HepG2 (cell line): ENCODE results near the gene PLD1. TPM values are rescaled to one million over a fixed set of nuclear protein-coding genes. Genes with fewer than 3 reads are reported as not detected.

Source experiments
- GTF3A ChIP-seq: sonication (generic); formaldehyde crosslinking; conservative IDR thresholded peaks from 2 replicates; pipeline ENCODE4 v1.4.0; 2020; ENCODE audit warnings: mild to moderate bottlenecking, missing genetic modification reagents
- MLXIP ChIP-seq: sonication (generic); formaldehyde crosslinking; IDR thresholded peaks from 2 replicates; pipeline ENCODE4 v1.9.0; 2021; ENCODE audit warnings: missing genetic modification reagents, borderline replicate concordance
- MXI1 ChIP-seq: IDR thresholded peaks from 3 replicates; pipeline ENCODE4 v1.6.1; 2012; ENCODE audit warnings: low read depth, low read length, inconsistent platforms, borderline replicate concordance
- NR3C1 ChIP-seq: sonication (generic); formaldehyde crosslinking; IDR thresholded peaks from 2 replicates; pipeline ENCODE4 v1.4.0; 2020; ENCODE audit warnings: missing genetic modification reagents
- YY1 ChIP-seq: IDR thresholded peaks from 2 replicates; pipeline ENCODE4 v1.6.1; 2011; ENCODE audit warnings: low read length, low read depth, moderate library complexity, mild to moderate bottlenecking; ENCODE audit not compliant: insufficient read depth, insufficient replicate concordance
- ZIK1 ChIP-seq: sonication (generic); formaldehyde crosslinking; IDR thresholded peaks from 2 replicates; pipeline ENCODE4 v1.5.0; 2020; ENCODE audit warnings: mild to moderate bottlenecking, low read depth, missing genetic modification reagents, borderline replicate concordance
- ZNF24 ChIP-seq: fragments of 450-650 bp; IDR thresholded peaks from 2 replicates; pipeline ENCODE4 v1.6.1; 2017; ENCODE audit warnings: antibody characterized with exemption, mild to moderate bottlenecking
- ZNF251 ChIP-seq: sonication (generic); formaldehyde crosslinking; IDR thresholded peaks from 2 replicates; pipeline ENCODE4 v1.9.0; 2021; ENCODE audit warnings: mild to moderate bottlenecking, missing genetic modification reagents
- ZNF773 ChIP-seq: sonication (generic); formaldehyde crosslinking; IDR thresholded peaks from 2 replicates; pipeline ENCODE4 v1.4.0; 2020; ENCODE audit warnings: missing genetic modification reagents, borderline replicate concordance
- polyA plus RNA-seq, 8 experiments: library from polyadenylated mRNA; depleted of rRNA in 3 of 8; stranded (reverse) in 7 of 8; unstranded in 1 of 8; fragments of >200 nt; fragmentation: Illumina TruSeq in 4 of 8; extraction: Trizol in 4 of 8; gene quantifications; 2 replicates each; pipeline versions ENCODE4 v1.2.1 to v1.2.3, GENCODE V29; 2011 to 2016; ENCODE audit warnings: low read depth in 4 of 8, missing spikeins in 1 of 8, mixed read lengths in 1 of 8; ENCODE audit not compliant: insufficient read depth in 1 of 8
- total RNA-seq, 5 experiments: library from RNA; depleted of rRNA; stranded (reverse); fragments of >200 nt; fragmentation: Illumina TruSeq; extraction: Trizol; gene quantifications; 2 replicates each; pipeline ENCODE4 v1.2.3, GENCODE V29; 2016; ENCODE audit warnings: low read depth in 1 of 5
- TF ChIP-seq, protein P1 (sequence below): sonication (generic); formaldehyde crosslinking; IDR thresholded peaks from 2 replicates; pipeline ENCODE4 v1.4.0; 2020; ENCODE audit warnings: mild to moderate bottlenecking, low read depth, missing genetic modification reagents
- TF ChIP-seq, protein P2 (sequence below): sonication (generic); formaldehyde crosslinking; IDR thresholded peaks from 2 replicates; pipeline ENCODE4 v1.5.0; 2020; ENCODE audit warnings: missing genetic modification reagents
- TF ChIP-seq, protein P3 (sequence below), 2 experiments: sonication (generic) in 1 of 2; formaldehyde crosslinking in 1 of 2; IDR thresholded peaks; 2 replicates each; pipeline versions ENCODE4 v1.4.0 to v1.6.1; 2016 to 2020; ENCODE audit warnings: borderline replicate concordance in 1 of 2, low read depth in 1 of 2, mild to moderate bottlenecking in 1 of 2, missing genetic modification reagents in 1 of 2
- TF ChIP-seq, protein P4 (sequence below): sonication (generic); formaldehyde crosslinking; IDR thresholded peaks from 2 replicates; pipeline ENCODE4 v1.5.0; 2020; ENCODE audit warnings: mild to moderate bottlenecking, missing genetic modification reagents

PLD1 gene
- total and polyA plus RNA-seq, 2 of the 13 experiments (the other 11 are each of a cell fraction or from before 2014, with no cell fraction given), result 27.1 to 59.4 TPM

DNA sequence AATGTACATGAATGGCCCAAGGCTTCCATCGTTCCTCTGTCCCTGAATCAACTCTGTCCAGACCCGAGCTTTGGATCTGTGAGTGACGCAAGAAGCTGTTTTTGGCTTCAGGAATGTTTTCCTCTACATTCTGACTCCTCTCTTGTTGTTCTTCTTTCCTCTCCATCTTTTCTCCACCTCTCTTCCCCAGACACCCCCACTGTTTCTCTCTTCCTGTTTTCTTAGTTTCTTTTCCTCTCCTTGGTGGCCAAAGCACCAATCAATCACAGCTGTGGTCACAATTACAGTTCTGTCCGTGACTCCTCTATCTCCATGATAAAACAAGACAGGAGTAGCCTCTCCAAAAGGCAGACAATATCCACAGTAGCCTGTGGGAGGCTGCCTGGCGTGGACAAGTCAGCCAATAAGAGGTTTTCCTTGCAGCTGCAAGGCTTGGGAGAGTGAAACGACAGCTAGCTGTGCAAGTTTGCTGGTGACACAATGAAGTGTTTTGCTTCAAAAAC, 28.0 kb upstream of the PLD1 start (continued):
- TF ChIP-seq MLXIP (CRISPR knock-in tag), result no peak
- TF ChIP-seq NR3C1 (CRISPR knock-in tag), result no peak
- TF ChIP-seq GTF3A (CRISPR knock-in tag), result no peak
- no peak for TF ChIP-seq YY1
- TF ChIP-seq ZIK1 (CRISPR knock-in tag), result no peak
- no peak for TF ChIP-seq ZNF773 (CRISPR knock-in tag)
- TF ChIP-seq, protein P1, sequence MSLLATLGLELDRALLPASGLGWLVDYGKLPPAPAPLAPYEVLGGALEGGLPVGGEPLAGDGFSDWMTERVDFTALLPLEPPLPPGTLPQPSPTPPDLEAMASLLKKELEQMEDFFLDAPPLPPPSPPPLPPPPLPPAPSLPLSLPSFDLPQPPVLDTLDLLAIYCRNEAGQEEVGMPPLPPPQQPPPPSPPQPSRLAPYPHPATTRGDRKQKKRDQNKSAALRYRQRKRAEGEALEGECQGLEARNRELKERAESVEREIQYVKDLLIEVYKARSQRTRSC, result no peak
- TF ChIP-seq, protein P2, sequence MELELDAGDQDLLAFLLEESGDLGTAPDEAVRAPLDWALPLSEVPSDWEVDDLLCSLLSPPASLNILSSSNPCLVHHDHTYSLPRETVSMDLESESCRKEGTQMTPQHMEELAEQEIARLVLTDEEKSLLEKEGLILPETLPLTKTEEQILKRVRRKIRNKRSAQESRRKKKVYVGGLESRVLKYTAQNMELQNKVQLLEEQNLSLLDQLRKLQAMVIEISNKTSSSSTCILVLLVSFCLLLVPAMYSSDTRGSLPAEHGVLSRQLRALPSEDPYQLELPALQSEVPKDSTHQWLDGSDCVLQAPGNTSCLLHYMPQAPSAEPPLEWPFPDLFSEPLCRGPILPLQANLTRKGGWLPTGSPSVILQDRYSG, result no peak
- TF ChIP-seq ZNF251 (CRISPR knock-in tag), result no peak
- TF ChIP-seq, protein P3, sequence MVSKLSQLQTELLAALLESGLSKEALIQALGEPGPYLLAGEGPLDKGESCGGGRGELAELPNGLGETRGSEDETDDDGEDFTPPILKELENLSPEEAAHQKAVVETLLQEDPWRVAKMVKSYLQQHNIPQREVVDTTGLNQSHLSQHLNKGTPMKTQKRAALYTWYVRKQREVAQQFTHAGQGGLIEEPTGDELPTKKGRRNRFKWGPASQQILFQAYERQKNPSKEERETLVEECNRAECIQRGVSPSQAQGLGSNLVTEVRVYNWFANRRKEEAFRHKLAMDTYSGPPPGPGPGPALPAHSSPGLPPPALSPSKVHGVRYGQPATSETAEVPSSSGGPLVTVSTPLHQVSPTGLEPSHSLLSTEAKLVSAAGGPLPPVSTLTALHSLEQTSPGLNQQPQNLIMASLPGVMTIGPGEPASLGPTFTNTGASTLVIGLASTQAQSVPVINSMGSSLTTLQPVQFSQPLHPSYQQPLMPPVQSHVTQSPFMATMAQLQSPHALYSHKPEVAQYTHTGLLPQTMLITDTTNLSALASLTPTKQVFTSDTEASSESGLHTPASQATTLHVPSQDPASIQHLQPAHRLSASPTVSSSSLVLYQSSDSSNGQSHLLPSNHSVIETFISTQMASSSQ (IDR thresholded peaks at IDR 0.05; ENCODE audit: low read depth), result no peak; the same call in 1 of the 2 replicates
- TF ChIP-seq, protein P3 (CRISPR knock-in tag; IDR thresholded peaks at IDR 0.05; ENCODE audit: borderline replicate concordance), result peak; percentile 48; the same call in 1 of the 2 replicates
- TF ChIP-seq, protein P4, sequence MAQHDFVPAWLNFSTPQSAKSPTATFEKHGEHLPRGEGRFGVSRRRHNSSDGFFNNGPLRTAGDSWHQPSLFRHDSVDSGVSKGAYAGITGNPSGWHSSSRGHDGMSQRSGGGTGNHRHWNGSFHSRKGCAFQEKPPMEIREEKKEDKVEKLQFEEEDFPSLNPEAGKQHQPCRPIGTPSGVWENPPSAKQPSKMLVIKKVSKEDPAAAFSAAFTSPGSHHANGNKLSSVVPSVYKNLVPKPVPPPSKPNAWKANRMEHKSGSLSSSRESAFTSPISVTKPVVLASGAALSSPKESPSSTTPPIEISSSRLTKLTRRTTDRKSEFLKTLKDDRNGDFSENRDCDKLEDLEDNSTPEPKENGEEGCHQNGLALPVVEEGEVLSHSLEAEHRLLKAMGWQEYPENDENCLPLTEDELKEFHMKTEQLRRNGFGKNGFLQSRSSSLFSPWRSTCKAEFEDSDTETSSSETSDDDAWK (CRISPR knock-in tag), result no peak
- TF ChIP-seq ZNF24, result no peak
- no peak for TF ChIP-seq MXI1
